Measurements from ENCODE around the gene HYPK. TPM values are rescaled to one million over a fixed set of nuclear protein-coding genes. Genes with fewer than 3 reads are reported as not detected.

HYPK gene
- total and polyA plus RNA-seq, 2 experiments from 2014 or later = 7.2 to 40.1 TPM

- no peaks in the 10 kb centered on the region; the same call in 2 of the 3 replicates for H3K9me3 Mint-ChIP-seq
- no peak overlapping the region for H3K27ac Mint-ChIP-seq
- Histone ChIP-seq H3K27me3 (ENCODE audit: insufficient read depth) (no peaks in the 10 kb centered on the region), H3K4me3 (no peak overlapping the region), H3K4me2 (no peak overlapping the region), H2AFZ (no peak overlapping the region), H4K20me1 (replicated peaks; ENCODE audit: insufficient read depth) (peaks cover 3% of the 10 kb centered on the region; the same call in 1 of the 2 replicates), H3K9me2 (ENCODE audit: insufficient read depth) (no peaks in the 10 kb centered on the region), H3K79me2 (replicated peaks; ENCODE audit: insufficient read depth) (no peaks in the 10 kb centered on the region), H3K36me3 (ENCODE audit: insufficient read depth) (no peaks in the 10 kb centered on the region), H3F3A (replicated peaks; ENCODE audit: low read depth) (peaks cover 24% of the 10 kb centered on the region; the same call in 1 of the 2 replicates), H3K27ac (ENCODE audit: low read depth) (no peak overlapping the region), H3K4me1 (ENCODE audit: insufficient read depth) (peaks cover 11% of the 10 kb centered on the region)
- H3K27me3 Mint-ChIP-seq (ENCODE audit: insufficient read depth, low read depth, poor library complexity) = peaks cover 19% of the 10 kb centered on the region
- ATAC-seq = no peak
- H3K4me3 Mint-ChIP-seq = no peak overlapping the region; the same call in 2 of the 3 replicates
- H3K36me3 Mint-ChIP-seq (ENCODE audit: low read depth) = peaks cover 3% of the 10 kb centered on the region; the same call in 2 of the 3 replicates
- TF ChIP-seq ZNF331 (CRISPR knock-in tag; IDR thresholded peaks at IDR 0.05; ENCODE audit: low read depth) (no peak), NANOG (IDR thresholded peaks at IDR 0.05; ENCODE audit: borderline replicate concordance) (no peak), JUNB (IDR thresholded peaks at IDR 0.05; ENCODE audit: unreplicated experiment) (no peak), ETS1 (IDR thresholded peaks at IDR 0.05) (no peak), CREB1 (CRISPR knock-in tag; IDR thresholded peaks at IDR 0.05; ENCODE audit: low read depth) (no peak), STAT1 (IDR thresholded peaks at IDR 0.05; ENCODE audit: unreplicated experiment) (no peak), REST (IDR thresholded peaks at IDR 0.05; ENCODE audit: unreplicated experiment) (no peak), ZNF114 (CRISPR knock-in tag; IDR thresholded peaks at IDR 0.05) (no peak), EZH2phosphoT487 (IDR thresholded peaks at IDR 0.05; ENCODE audit: unreplicated experiment) (no peak)
- no peak for DNase-seq (ENCODE audit: low spot score)
- H3K4me1 Mint-ChIP-seq = peaks cover 17% of the 10 kb centered on the region
Measured at GRCh38 chr15:43779016-43779415, 21.4 kb upstream of the HYPK start.

GRCh38 chr15:43789409-43789808 is 11.0 kb upstream of the HYPK start:
- no peaks in the 10 kb centered on the region for H3K9me3 Mint-ChIP-seq
- Histone ChIP-seq H3K27me3 (ENCODE audit: insufficient read depth) (no peaks in the 10 kb centered on the region), H3K4me2 (no peak overlapping the region), H3K9me2 (ENCODE audit: insufficient read depth) (no peaks in the 10 kb centered on the region), H2AFZ (no peak overlapping the region), H3K4me1 (ENCODE audit: insufficient read depth) (peaks cover 7% of the 10 kb centered on the region), H3K36me3 (ENCODE audit: insufficient read depth) (peaks cover 7% of the 10 kb centered on the region), H3K79me2 (replicated peaks; ENCODE audit: insufficient read depth) (peaks cover 19% of the 10 kb centered on the region), H3K4me3 (no peak overlapping the region), H3K27ac (ENCODE audit: low read depth) (no peak overlapping the region), H4K20me1 (replicated peaks; ENCODE audit: insufficient read depth) (peaks cover 9% of the 10 kb centered on the region; the same call in 1 of the 2 replicates), H3F3A (replicated peaks; ENCODE audit: low read depth) (peaks cover 3% of the 10 kb centered on the region; the same call in 1 of the 2 replicates)
- peaks cover 24% of the 10 kb centered on the region for H3K36me3 Mint-ChIP-seq (ENCODE audit: low read depth)
- H3K27me3 Mint-ChIP-seq (ENCODE audit: insufficient read depth, low read depth, poor library complexity) = peaks cover 20% of the 10 kb centered on the region
- peaks cover 15% of the 10 kb centered on the region for H3K4me1 Mint-ChIP-seq
- TF ChIP-seq CREB1 (CRISPR knock-in tag; IDR thresholded peaks at IDR 0.05; ENCODE audit: low read depth) (no peak), ZNF331 (CRISPR knock-in tag; IDR thresholded peaks at IDR 0.05; ENCODE audit: low read depth) (no peak), POLR2AphosphoS5 (IDR thresholded peaks at IDR 0.05; ENCODE audit: low read depth) (no peak)
- ATAC-seq (no peak), DNase-seq (ENCODE audit: low spot score) (no peak)
- no peak overlapping the region for H3K4me3 Mint-ChIP-seq
- H3K27ac Mint-ChIP-seq = no peak overlapping the region
